HG03460 (cell line): ENCODE data around the gene GPR33.

Experiments used
- ATAC-seq: cut with Tn5 transposase; IDR thresholded peaks from one replicate; pipeline ENCODE4 v1.9.1; 2021; ENCODE audit not compliant: unreplicated experiment

Gene GPR33, protein sequence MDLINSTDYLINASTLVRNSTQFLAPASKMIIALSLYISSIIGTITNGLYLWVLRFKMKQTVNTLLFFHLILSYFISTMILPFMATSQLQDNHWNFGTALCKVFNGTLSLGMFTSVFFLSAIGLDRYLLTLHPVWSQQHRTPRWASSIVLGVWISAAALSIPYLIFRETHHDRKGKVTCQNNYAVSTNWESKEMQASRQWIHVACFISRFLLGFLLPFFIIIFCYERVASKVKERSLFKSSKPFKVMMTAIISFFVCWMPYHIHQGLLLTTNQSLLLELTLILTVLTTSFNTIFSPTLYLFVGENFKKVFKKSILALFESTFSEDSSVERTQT

DNA sequence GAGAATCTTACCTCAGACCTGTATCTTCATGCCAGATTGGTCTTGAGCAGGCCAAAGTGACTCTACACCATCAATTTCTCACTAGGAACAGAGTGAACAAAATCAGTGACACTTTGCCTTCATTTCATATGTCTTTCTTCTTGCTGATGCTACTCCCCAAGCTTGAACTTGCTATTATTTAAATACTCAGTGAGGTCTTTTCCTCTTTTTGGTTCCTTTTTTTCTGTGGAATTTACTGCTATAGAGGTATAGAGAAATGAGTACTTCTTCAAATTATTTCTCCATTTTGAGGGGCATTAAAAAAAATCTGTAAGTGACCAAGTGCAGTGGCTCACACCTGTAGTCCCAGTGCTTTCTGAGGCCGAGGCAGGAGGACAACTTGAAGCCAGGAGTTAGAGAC is at the start of gene GPR33:
GPR33 (minus strand) TSS at position 154 of the 400 bp plus-strand sequence. CDS start 4,074 bp downstream, outside the sequence.
- no peak for ATAC-seq

DNA sequence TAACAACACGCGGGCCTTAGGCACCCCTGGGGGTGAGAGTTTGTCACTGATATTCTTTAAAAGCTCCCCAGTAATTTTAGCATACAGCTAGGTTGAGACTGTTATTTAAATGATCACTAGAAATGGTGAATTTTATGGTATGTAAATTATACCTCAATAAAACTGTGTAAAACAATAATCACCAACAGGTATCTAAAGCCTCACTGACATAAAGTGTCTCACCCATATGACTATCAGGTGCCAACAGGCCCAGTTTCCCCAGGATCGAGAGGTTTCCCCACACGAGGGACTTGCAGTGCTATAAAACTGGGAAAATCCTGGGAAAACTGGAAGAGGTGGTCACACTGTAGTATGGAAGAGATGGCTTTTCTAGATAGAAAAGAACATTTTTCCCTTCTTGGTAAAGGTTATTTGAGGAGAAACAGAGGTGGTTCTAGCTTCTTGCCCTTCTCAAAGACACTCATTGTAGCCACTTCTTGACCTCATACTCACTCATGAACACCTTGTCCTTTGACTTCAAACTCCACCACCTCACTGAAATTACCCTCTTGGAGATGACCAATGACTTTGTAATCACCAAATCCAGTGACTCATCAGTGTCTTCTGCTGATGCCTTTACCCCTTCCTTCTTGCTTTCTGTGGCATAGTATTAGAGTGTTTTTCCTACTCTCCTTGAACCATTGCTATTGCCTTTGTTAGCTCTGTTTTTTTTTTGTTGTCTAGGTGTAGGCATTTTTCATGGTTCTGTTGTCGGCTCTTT is 48.5 kb upstream of the GPR33 start:
- no peak for ATAC-seq

DNA sequence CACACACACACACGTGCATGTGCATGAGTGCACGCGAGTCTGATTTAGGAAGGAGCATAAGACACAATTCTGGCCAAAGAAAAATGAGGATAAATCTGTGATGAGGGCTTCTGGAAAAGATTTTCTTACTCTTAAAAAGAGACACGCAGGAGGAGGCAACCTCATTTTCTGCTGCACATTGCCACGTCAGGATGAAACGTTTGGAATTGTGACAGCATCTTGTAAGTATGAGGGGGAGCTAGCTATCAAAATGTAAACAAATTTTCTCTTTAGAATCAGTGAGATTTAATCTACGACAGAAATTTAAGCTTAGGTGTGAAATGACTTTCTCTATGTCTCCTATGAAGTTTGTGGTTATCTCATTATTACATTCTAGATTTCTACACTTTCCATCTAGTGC is 42.3 kb upstream of the GPR33 start:
- no peak for ATAC-seq

DNA sequence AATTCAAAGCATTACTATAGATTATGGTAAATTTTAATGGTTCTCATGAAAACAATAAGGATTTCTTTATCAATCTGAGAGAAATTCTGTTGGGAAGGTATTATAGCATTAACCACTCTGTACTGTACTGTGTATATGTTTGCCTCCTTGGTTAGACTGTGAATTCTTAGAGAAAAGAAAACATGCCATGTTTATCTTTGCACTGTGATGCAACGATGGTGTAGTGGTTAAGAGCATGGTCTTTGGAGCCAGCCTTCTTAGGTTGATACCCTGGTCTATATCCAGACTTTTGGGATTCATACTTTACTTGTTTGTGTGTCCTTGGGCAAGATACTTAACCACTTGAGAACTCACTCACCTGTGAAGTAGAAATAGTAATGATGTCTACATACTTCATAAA is 41.2 kb upstream of the GPR33 start:
- no peak for ATAC-seq

DNA sequence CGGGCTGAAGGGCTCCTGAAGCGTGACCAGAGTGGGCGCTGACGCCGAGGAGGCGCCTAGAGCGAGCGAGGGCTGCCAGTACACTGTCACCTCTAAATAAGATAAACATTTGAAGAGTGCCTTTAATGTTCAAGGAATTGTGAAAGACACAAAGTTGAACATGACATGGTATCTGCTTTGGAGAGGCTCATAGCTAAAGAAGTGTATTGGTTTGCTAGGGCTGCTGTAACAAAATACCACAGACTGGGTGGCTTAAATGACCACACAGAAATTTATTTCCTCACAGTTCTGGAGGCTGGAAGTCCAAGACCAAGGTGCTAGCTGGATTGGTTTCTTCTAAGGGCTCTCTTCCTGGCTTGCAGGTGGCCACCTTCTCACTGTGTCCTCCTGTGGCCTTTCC is 39.7 kb upstream of the GPR33 start:
- ATAC-seq = no peak

DNA sequence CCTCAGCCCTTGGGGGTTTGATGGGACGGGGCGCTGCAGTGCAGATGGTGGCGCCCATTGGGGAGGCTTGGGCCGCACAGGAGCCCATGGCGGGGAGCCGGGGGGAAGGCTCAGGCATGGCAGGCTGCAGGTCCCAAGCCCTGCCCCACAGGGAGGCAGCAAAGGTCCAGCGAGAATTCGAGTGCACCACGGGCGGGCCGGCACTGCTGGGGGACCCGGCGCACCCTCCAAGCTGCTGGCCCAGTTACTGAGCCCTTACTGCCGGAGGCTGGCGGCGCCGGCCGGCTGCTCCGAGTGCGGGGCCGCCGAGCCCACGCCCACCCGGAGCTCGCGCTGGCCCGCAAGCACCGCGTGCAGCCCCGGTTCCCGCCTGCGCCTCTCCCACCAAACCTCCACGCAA is 39.2 kb upstream of the GPR33 start:
- ATAC-seq = no peak

DNA sequence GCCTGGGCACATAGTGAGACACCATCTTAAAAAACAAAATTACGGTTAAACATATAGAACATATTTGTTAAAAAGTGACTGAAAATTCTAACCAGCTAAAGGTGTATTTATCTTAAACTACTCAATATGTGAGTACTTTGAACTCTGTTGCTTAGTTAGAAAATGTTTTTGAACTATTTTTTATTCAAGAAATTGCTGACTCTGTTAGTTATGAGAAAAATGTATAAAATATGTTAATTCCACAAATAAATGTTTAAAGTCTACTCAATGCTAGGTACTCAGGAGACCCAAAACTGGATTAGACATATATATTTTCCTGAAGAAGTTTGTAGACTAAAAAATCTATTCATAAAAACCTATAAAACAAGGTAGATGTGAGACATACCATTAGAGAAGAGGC is 23.0 kb upstream of the GPR33 start:
- ATAC-seq = no peak

DNA sequence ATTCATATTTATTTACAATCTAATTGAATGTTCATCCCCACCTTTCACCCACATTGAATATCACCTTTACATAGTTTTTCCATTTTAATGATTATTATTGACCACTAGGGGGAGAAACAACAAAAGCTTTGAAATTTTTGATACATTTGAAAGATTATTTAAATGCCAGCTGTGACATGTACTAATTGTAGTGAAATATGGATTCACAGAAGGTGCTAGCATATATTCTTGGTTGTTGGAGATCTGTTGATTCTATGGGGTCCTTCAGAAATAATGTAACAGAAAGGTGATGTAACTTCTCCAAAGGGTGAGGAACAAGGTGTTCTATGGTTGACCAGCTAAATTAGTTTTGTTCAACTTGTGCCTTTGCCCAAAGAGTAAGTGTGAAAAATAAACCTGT is 22.4 kb upstream of the GPR33 start:
- ATAC-seq = no peak

DNA sequence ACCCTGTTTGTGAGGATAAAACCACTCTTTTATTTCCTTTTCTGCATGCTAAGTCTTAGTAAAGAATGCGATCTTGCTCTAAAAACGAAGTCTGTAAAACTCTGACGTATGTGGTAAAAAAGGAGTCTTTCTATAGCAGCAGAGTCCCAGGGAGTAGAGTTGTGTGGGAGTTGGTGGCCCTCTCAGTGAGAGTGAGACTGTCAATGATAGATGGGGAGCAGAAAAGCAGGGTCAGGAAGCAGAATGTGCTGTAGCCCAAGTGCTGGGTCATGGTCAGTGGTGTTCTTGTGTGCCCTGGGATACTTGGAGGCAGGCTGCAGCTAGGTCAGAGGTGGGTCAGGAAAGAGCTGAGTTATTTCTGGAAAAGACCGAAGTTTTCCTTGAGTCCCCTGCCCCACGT is 20.3 kb upstream of the GPR33 start:
- ATAC-seq = no peak

DNA sequence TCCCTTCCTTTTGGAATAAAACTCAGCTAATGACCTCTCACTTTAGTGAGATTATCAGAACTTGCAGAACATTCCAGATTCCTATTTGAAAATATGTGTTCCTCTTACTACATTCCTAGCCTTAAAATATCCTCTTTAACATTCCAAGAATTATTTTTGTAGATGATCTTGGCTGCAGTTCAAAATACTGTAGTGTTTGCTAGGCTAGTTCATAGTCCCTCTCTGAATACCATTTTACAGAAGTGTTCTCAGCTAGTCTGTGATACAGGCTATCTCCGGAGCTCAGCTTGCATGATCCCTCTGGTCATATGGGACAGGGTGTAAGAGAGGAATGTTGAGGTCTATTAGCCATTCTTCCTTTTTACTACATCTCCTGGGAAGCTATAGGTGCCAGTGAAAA is 17.6 kb upstream of the GPR33 start:
- ATAC-seq = no peak

DNA sequence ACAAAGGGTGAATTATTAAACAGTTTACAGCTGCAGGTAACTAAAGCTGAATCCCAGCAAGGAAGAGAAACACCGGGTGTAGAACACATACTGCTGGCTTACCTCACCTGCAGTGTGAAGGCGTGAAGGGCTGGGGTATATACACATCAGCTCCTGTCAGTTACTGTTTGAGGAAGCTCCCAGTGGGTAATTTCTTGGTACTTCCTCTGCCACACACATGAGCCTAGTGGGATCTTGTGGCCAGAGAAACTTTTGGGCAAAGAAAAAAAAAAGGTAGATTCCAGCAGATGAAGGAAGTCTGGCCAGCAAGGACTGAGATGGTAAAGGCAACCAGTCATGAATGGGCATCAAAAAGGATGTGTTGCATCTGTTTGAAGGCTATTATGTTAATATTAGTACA is 14.0 kb upstream of the GPR33 start:
- no peak for ATAC-seq

DNA sequence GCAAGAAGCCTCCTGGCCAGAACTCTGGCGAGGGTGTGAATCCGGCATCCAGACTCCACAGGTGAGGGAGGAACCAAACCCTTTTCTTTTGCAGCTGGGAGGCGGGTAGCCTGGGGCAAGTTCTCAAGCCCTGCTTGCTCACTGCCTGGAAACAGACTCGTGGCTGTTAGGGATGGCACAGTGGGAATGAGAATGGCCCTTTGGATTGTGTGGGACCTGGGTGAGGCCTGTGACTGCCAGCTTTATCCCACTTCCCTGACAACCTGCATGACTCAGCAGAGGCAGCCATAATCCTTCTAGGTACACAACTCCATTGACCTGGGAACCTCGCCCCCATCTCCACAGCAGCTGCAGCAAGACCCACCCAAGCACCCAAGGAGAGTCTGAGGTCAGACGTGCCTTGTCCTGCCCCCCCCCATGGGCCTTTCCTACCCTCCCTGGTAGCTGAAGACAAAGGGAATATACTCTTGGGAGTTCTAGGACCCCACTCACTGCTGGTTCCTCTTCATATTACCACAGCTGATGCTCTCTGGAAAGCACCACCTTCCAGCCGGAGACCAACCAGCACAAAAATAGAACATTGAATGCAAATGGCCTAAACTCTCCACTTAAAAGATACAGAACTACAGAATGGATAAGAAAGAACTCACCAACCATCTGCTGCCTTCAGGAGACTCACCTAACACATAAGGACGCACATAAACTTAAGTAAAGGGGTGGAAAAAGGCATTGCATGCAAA is 5.1 kb upstream of the GPR33 start:
- no peak for ATAC-seq

DNA sequence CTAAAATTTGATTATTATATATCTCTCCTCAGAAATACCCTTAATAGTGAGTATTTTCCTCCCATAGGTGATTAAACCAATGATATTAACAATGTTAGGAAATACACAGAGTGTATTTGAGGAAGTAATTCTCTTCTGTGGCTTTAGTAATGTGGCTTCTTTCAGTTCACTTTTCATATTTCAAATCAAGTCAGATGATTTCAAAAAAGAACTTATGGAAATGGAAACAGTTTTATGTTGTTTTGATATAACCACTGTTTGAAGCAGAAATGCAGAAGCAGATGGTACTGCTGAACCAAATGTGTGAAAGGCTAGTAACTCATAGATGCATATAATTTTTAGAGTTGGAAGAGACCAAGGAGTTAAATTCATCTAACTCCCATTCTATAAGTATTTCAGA is 1.9 kb upstream of the GPR33 start:
- peak; percentile 70 for ATAC-seq

DNA sequence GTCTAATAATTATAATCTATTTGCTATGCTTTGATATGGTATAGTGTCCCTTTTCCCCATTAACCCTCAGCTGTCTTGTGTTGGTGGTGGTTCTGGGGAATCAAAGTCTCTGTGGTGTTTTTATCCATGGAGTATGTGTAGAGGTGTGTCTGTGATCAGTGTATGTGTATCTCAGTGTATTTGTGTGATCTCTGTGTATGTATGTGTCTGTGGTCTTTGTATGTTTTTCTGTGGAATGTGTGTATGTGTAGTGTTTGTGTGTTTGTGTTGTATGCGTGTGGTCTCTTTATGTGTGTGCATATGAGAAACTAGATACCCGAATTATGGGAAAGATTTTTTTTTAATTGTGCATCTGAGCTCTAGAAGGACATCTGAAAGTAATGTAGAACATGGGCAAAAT is 1.1 kb downstream of the GPR33 start:
- ATAC-seq = no peak

DNA sequence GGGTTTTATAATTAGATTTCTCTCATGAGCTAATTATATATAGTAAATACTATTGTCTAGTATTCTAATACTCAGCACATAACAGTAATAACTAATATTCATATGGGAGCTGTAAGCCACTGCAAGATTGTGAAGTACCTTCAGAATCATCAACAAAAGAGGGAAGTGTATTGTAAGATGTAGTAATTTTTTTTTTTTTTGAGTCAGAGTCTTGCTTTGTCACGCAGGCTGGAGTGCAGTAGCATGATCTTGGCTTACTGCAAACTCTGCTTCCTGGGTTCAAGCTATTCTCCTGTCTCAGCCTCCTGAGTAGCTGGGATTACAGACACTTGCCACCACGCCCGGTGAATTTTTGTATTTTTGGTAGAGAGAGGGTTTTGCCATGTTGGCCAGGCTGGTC is 3.1 kb downstream of the GPR33 start:
- no peak for ATAC-seq

DNA sequence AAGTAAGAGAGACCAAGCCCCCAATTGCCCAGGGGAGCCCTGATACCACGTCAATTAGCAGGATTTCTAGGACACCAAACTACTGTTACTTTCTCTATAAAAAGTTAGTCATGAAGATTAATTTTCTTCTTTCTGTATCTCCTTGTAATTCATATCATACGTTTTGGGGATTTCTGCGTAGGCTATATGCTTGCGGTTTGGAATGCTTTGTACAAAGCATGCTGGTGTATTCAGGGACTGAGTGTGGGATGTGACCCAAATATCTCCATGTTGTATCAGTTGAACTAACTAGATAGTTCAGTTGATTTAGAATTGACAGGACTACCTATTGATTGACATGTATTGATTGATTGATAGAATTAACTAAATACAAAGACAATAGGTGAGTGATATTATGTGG is 7.7 kb downstream of the GPR33 start:
- no peak for ATAC-seq

DNA sequence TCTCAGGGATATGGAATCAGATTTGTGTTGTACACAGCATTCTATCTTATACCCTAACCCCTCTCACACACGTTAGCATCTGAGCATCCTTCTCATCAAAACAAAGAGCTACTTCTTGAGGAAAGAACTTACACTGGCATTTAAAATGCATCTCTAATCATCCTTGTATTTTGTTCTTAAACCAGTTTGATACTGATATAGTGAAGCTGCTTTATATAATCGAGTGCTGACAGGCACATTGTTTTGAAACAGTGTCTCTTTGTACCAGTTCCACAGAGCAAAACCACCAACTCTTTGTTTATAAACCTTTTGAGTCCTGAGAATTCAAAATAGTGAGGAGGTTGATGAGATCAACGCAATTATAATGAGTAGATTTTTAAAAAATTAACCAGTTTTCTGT is 8.8 kb downstream of the GPR33 start:
- ATAC-seq = no peak

DNA sequence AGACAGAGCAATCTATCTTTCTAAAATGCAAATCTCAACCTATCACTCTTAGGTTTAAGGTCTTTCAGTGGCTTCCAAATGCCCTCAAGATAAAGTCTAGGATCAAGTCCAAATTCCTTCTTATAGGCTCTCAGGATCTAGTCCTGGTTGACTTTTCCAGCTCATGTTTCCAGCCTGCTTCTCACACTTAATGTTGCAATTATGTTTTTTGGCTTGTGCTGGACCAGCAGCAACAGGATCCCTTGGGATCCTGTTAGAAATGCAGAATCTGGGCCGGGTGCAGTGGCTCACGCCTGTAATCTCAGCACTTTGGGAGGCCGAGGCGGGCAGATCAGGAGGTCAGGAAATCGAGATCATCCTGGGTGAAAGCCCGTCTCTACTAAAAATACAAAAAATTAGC is 10.6 kb downstream of the GPR33 start:
- no peak for ATAC-seq

DNA sequence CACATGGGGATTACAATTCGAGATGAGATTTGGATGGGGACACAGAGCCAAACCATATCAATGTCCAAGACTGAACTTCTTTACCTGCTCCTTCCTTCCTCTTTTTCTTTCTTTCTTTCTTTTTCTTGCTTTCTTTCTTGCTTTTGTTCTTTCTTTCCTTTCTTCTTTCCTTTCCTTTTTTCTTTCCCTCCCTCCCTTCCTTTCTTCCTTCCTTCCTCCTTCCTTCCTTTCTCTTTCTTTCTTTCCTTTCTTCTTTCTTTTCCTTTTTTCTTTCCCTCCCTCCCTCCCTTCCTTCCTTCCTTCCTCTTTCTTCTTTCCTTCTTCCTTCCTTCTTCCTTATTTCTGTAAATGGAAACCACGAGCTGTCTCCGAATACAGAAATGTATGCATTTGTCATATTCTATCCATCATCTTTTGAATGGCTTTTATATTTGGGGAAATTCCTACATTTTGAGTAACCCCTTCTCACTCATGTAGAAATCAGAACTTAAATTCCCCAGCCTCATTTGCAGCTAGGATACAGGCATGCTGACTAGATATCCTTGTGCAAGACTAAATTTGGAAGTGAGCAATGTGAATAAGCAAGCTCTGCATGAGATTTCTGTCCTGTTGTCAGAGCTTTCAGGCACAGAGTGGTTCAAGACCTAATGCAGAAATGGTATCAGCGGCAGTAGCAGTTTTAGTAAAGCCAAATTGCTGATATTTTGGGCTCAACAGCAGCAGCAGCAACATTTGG is 11.5 kb downstream of the GPR33 start:
- ATAC-seq = no peak

DNA sequence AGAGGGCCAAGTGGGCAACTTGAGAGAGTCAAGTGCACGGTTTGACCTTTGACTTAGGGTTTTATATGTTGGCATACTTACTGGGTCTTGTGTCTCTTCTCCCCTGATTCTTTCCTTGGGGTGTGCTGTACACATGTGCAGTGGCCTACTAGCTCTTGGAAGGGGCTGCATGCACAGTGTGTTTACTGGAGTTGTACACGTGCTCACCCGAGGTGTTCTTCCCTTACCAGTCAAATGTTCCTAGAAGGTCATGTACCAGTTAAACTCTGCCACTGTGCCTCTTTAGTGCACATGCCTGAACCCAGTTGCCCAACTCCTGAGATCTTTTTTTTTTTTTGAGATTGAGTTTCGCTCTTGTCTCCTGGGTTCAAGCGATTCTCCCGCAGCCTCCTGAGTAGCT is 21.3 kb downstream of the GPR33 start:
- no peak for ATAC-seq

DNA sequence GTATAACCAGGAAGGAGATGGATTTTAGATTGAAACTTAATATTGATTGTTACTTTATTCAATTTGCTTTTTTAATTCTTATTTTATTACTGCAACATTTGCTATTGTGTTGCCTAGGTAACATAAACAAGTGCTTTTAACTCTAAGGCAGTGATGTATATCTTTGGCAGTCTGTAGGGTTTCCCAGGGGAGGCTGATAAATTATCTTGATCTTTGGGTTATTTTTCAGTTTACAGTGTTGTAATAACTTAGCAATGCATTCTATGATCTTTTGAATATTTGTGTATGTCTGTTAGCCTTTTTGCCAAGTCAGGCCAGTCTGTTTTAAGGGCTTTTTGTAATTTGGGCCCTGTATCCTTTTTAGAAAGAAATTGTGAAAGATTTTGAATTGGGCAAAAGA is 22.7 kb downstream of the GPR33 start:
- ATAC-seq = no peak
